HG02763 (cell line): ENCODE data around the gene MAPK12.
"Not testable (repeated sequence)": the region's sequence is repeated elsewhere in the genome, so short reads cannot be mapped to it uniquely, and the experiment has no call there.

Source experiments
- ATAC-seq: cut with Tn5 transposase; IDR thresholded peaks from one replicate; pipeline ENCODE4 v1.9.1; 2021; ENCODE audit warnings: mild to moderate bottlenecking, moderate library complexity; ENCODE audit not compliant: unreplicated experiment

The MAPK12 gene

DNA sequence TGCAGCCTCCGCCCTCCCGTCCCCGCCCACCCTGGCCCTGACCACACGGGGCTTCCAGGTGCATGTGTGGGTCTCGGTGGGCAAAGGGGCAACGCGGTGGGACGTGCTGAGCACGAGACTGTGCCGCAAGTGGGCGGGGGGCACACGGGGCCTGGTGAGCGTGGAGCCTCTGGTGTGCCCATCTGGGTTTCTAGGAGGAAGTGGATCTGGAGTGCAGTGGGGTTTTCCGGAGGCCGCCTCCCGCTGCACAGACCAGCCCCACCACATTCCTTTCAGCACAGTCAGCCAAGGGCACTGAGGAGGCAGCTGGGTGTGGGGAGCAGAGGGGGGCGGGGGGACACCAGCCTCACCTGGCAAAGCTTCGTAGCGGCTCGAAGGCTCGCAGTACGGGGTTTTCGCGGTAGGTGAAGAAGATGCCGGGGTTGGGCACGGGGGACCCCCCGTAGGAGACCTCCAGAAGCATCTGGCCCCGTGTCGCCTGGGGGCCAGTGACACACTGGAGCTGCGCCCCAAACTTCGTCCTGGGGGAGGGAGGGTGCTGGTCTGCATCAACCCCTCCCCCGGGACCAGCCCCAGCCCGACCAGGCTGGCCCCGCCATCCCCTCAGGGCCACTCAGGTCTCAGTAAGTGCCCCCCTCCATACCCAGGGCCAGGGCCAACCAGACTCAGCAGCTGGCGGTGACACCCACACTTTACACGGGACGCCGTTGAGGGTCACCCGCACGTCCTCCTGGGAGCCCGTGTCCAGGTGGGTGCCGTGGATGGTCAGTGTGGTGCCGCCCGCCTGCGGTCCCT is 21.1 kb upstream of the MAPK12 start:
- no peak for ATAC-seq

DNA sequence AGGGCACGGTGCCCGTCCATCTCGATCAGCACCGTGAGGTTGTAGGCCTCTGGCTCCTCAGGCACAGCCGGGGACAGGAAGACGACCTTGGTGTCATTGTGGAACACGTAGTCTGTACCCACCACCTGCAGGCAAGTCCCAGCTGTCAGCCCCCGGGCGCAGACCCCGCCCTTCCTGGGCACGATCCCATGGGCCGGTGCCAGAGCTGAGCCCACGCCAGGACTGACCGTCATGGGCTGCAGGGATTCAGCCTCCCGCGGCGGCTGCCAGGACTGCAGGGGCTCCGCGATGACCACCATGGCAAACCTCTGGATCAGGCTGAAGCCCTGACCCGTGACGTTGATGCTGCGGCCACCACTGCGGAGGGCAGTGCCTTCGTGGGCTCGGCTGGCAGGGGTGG is 20.5 kb upstream of the MAPK12 start:
- no peak for ATAC-seq

DNA sequence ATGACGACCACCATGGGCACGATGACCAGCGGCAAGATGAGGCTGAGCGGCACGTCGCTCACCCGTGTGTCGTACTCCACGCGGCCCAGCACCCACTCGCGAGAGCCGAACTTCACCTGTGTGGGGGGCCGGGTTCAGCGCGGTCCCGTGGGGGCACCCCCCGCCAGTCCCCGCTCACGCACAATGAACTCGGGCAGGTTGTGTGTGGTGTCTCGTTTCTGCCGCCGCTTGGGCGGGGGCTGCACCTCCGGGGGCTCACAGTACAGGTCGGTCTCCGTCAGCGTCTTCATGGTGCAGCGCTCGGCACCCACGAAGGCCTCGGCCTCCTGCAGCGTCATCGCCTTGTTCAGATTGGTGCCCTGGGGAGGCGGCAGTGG is 19.9 kb upstream of the MAPK12 start:
- ATAC-seq, result no peak

DNA sequence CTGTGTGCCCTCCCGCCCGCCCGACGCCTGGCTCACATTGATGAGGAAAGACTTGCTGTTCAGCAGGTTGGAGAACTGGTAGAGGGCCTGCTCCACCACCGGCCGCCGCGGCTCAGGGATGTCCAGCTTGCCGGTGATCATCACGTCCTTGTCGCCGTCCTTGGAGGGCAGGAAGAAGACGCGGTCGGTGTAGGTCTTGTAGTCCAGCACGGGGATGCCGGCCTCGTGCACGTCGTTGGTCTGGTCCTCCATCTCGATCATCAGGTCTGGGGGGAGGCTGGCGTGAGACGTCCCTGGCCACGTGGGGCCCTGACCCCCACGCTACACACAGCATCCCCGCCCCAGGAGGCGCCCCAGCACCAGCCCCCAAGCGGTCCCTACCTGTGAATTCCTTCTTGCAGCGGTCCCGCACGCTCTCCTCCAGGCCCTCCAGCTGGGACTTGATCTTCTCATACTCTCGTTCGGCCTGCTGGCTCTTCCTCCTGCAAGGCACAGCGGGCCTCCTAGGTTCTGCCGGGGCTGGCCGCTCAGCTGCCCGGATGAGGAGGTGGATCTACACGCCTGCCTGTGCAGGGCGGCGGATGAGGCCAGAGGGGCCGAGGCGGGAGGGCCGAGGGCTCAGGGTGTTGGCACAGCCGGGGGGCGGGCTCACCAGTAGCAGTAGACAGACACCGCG is 19.4 kb upstream of the MAPK12 start:
- ATAC-seq, result no peak

DNA sequence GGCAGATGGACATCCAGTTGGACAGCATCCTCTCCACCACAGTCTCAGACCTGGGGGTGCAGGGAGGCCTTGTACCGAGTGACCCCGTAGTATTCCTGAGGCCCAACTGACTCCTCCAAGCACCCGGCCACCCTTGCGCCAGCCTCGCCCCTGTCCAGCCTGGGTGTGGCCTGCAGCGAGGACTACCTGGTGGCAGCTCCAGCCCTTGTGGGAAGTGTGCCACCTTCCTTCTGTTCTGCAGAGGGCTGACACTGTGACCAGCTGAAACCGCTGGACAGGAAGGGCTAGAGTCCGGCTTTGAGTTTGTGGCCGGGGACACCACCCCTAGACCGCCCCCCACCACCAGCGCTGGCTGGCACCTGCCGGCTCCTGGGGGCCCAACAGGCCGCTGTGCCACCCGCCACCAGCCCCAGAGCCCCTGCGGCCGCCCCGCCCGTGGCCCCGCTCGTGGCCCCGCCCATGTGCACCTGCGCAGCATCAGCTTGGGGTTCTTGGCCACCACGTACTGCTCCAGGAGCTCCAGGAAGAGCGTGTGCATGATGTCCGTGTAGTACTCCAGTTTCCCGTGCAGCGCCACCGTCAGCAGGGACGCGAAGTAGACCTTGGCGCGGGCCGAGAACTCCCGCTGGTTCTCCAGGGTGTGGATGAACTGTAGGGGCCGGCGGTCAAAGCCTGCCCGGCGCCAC is 18.7 kb upstream of the MAPK12 start:
- ATAC-seq, result no peak

DNA sequence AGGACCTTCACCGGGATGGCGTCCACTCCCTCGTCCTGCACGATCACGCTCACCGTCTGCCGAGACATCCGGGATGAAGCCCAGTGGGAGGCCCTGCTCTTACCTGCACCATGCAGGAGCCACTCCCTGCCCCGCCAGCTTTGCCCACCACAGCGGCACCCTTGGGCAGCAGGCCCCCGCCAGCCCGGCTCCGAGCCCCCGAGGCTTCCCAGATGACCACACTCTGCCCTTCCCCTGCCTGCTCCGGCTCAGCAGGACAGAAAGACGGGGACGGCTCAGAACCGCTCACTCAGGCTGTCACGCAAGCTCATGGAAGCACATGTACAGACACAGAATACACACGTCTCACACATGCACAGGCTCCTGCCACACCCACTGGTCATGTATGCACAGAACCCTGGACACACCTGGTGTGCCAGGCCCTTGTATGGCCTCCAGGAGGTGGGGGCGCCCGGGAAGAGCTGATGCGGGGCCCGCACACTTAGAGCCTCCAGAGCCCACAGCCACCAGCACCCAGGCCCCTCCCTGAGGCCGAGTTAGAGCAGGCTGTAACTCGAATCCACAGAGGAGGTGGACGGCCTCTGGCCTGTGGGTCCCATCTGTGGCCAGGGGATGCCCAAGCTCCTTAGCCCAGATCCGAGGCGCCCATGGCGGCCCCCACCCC is 17.6 kb upstream of the MAPK12 start:
- ATAC-seq, result no peak

DNA sequence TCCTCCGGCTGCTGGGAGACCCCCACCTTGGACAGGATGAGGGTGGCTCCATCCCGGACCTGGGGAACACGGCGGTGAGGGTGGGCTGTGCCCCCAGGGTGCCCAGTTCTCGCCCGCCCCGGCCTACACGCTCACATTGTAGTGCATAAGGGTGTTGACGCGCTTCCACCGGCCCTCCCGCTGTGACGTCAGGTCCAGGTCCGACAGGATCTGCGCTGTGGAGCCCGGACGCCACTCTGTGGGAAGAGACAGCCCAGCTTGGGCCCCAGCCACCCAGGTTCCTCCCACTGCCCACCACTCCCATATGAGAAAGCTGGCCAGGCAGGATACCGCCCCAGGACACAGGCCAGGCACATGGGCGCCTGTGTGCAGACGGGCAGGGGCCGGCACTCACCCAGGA is 17.0 kb upstream of the MAPK12 start:
- ATAC-seq, result no peak

DNA sequence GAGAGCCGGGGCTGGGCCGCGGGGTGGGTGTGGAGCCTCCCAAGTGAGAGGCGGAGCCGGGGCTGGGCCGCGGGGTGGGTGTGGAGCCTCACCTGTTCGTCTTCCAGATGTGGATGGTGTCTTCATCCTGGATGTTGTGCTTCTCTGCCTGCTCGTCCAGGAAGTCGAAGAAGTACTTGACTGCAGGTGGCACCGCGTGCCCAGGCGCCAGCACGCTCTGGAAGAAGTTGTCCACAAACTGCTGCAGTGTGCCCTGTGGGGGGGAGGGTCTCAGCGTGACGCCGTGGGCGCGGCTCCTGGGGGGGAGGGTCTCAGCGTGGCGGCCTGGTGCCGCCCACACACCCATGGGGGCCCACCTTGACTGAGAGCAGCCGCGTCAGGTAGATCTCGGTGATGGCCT is 16.3 kb upstream of the MAPK12 start:
- no peak for ATAC-seq

DNA sequence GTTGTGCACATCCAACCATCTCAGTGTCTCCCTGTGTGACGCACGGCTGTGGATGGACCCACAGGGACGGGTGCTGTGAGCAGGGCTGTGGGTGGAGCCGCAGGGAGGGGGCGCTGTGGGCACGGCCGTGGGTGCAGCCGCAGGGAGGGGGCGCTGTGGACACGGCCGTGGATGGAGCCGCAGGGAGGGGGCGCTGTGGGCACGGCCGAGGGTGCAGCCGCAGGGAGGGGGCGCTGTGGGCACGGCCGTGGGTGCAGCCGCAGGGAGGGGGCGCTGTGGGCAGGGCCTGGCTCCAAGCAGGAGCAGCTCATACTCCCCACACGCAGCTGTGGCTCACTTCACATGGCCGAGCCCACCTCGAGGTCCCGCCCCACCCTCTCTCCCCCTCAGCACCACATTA is 14.7 kb upstream of the MAPK12 start:
- peak; percentile 55 for ATAC-seq

DNA sequence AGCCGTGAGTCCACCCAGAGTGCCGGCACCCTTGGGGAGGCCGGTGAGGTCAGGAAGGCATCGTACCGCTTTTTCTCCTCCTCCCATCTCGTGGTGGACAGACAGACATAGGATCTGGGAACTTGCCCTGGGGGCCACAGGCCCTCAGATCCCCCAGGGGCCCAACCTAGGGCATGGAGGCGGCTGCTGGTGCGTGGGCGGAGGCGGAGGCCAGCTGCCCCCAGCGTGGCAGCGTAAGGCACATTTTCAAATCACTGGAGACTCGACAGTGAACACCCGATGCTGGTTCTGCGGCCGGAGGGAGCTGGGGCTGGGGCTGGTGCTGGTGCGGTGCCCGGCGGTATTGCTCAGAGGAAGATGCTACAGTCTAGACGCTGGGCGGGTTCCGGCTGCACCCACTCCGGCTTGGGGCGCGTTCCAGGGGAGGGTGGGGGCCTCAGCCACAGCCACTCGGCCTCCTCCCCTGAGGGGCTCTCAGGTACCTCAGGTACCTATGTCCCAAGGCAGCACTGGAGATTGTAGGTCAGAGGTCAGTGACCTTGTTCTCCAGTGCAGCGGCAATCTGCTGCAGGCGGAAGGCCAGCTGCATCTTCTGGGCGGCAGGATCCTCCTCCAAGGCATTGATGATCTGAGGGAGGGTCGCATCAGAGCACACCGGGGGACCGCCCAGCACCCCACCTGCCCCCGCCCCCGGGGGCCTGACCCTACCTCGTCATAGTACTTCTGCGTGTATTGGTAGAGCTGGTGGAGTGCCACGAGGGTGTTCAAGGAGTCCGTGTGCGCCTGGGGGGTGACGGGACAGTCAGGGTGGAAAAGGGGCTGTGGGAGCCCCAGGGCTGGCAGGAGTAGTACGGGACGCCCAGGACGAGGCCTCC is 13.9 kb upstream of the MAPK12 start:
- no peak for ATAC-seq

DNA sequence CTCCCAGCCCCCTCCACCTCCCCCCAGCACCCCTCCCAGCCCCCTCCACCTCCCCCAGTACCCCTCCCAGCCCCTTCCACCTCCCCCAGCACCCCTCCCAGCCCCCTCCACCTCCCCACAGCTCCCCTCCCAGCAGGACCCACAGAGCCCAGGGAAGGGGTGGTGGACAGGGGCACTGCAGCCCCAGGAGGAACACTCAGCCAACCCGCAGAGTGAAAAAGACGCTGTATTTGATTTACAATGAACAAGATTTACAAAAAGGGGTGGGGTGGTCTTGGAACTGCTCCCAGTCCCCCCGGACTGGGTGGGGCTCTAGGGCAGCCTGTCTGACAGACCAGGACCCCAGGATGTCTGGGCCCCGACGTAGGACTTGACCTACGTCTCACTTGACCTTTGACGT is 13.3 kb upstream of the MAPK12 start:
- ATAC-seq, result no peak

DNA sequence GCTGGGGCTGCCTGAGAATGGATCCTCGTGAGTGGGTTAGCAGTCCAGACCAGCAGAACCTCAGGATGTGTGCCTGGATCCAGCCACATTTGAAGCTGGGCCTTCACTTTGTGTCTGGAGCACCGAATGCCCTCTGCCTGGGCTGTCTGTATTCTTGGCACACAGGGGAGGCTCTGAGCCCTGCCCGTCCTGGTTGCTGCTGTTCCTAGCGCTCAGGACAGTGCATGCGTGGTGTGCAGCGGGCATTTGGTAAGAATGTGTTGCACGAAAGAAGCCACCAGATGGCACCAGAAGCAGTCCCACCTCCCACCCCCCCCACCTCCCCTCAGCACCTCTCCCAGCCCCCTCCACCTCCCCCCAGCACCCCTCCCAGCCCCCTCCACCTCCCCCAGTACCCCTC is 12.8 kb upstream of the MAPK12 start:
- ATAC-seq, result no peak

DNA sequence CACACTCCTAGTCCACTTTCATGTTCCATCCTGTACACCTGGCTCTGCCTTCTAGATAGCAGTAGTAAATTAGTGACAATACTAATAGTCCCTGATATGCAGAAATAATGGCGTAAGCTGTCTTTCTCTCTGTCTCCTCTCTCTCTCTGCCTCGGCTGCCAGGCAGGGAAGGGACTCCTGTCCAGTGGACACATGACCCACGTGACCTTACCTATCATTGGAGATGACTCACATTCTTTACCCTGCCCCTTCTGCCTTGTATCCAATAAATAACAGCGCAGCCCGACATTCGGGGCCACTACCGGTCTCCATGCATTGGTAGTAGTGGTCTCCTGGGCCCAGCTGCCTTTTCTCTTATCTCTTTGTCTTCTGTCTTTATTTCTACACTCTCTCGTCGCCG is 12.3 kb upstream of the MAPK12 start:
- not testable (repeated sequence) for ATAC-seq

DNA sequence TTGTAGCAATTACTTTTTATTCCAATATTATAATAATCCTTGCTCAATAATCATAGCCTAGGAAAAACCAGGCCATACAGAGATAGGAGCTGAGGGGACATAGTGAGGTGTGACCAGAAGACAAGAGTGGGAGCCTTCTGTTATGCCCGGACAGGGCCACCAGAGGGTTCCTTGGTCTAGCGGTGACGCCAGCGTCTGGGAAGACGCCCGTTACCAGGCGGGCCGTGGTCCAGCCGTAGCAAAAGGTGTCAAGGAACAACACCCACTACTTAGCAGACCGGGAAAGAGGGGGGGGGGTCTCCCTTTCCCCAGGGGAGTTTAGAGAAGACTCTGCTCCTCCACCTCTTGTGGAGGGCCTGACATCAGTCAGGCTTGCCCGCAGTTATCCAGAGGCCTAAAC is 11.9 kb upstream of the MAPK12 start:
- not testable (repeated sequence) for ATAC-seq

DNA sequence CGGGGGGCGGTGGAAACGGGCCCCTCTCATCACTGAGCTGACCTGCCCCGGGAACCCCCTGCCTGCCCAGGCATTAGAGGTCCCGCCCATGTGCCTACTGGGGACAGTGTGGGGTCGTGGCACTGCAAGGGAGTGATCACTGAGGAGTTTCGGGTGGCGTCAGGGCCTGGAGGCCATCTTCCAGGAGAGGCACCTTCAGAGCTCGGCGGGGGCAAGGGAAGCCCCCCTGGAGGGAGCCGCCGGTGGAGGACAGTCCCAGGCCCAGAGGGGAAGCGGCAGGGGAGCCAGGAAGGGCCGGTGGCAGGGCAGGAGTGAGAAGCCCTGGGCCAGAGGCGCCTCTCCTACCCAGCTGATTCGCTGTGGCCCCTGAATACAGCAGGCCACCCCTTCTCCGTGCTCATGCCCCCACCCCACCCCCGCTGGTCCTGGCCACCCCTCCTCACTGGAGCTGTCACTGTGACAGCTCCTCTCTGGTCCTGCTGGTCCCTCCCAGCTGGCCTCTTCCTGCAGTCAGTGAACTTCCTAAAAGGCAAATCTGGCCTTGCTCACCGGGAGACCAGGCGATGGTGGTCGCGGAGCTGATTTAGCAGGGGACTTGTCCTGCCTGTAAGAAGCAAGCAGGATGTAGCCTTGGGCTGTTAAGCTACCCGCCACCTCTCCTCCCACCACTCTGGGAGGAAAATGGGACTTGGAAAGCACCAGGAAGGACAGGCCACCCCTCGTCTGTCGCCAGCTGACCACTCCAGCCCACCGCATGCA is 10.7 kb upstream of the MAPK12 start:
- no peak for ATAC-seq

DNA sequence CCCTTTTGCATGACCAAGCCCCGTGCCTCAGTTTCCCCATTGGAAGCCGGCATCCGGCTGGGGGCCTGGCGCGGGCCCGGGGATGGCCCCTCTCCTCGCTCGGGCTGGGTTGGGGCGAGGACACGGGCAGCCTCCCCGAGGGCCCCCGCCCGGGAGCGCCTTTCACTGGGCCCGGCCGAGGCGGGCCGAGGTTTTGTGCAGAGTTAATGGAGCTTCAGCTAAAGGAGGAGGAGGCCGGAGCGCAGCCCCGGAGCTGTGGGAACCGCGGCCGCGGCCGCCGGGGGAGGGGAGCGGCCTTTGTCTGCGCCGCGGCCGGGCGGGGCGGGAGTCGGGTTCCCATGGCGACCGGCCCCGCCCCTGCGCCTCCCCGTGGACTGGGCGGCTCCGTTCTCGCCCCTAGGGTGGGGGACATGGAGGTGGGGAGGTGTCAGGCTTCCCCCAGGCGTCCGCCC is 10.1 kb upstream of the MAPK12 start:
- no peak for ATAC-seq

DNA sequence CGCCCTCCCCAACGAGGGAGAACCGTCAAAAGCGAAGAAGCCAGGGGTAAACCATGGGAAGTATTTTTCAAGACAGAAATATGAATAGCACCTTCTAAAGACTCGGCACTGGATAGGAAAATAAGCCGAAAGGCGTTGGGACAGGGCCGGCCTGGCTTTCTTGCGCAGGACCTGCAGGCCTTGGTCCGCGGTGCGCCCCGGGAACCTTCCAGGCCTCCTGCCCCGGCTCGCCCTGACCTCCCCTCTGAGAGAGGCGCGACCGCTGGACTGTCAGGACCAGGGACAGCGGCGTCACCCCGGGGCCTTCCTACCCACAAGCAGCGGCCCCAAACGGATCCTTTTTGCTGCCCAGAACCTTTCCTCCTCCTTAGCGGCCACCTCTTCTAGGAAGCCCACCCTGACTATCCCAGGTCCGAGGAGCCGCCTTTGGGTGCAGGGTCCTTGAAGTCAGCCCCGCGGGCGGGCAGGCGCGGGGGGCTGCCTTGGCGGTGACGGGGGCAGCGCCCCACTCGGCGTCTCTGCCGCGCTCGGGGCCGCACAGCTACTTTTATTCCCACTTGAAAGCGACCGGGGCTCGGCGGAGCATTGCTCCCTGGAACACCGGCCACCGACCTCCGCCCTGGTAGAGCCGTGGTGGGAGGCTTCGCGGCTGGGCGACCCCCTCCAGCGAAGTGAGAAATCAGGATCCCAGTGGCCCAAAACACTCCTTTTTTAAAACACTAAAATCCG is 9.3 kb upstream of the MAPK12 start:
- no peak for ATAC-seq

DNA sequence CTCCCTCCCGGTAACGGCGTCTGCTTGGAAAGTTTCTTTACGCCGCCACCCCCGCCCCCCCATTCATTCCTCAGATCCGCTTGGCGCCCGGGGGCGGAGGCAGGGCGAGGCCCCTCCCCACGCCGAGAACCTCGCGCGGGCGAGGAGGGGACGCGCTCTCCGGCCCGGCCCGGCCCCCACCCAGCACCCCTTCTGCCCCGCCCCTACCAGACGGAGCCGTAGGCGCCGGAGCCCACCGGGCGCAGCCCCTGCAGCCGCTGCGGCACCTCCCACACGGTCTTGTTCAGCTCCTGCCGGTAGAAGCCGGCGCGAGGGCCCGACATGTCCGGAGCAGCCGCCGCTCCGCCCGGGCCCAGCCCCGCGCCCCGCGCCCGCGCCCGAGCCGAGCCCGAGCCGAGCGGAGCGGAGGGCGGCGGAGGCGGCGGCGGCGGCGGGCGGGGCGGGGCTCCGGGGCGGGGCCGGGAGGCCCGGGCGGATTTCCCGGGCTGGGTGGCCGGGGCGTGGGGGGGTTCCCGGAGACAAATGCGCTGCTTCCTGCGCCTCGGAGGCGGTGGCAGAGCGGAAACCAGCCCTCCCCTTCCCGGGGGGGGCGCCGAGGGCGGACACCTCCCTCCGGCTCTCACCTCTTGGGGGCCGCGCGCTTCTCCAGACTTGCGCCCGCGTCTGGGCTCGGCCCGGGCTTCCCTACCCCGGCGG is 8.6 kb upstream of the MAPK12 start, which contains the start of gene MAPK11:
Gene MAPK11, minus strand, starts transcription at position 411 of the 696 bp plus-strand sequence. Its CDS starts 88 bp downstream, at position 323.
- no peak for ATAC-seq
